Activated CD8-positive, alpha-beta T cell treated with anti-CD3 and anti-CD28 coated beads for 36 hours (primary cell): Measurements from ENCODE around the gene TLR3. TPM values are rescaled to one million over a fixed set of nuclear protein-coding genes. Genes with fewer than 3 reads are reported as not detected.

ENCODE experiments used
- ATAC-seq: fragments of 200-7000 bp; cut with Tn5 transposase; one replicate; pipeline ENCODE4 v1.10.0; 2021; ENCODE audit warnings: mild to moderate bottlenecking, moderate library complexity
- CTCF ChIA-PET: fragments of 350-600 bp; sonication (Branson Sonifier 250); formaldehyde crosslinking; loops from one replicate; lab custom pipeline; 2021; ENCODE audit warnings: antibody characterized with exemption; lab: Charles Lee
- POLR2A ChIA-PET: fragments of 350-600 bp; sonication (Branson Sonifier 250); formaldehyde crosslinking; loops from one replicate; lab custom pipeline; 2021; ENCODE audit warnings: antibody characterized with exemption; lab: Charles Lee
- DNase-seq: peaks from one replicate; pipeline ENCODE4 v3.0.0-alpha.2; 2020
- H3K27ac Mint-ChIP-seq: one replicate; pipeline ENCODE4 v1.8.0; 2021; ENCODE audit warnings: mild to moderate bottlenecking, mixed read lengths
- H3K27me3 Mint-ChIP-seq: one replicate; pipeline ENCODE4 v1.8.0; 2021; ENCODE audit warnings: mixed read lengths
- H3K36me3 Mint-ChIP-seq: one replicate; pipeline ENCODE4 v1.8.0; 2021; ENCODE audit warnings: low read depth, mixed read lengths
- H3K4me1 Mint-ChIP-seq: one replicate; pipeline ENCODE4 v1.8.0; 2021; ENCODE audit warnings: low read depth, mixed read lengths
- H3K4me3 Mint-ChIP-seq: one replicate; pipeline ENCODE4 v1.8.0; 2021; ENCODE audit warnings: mild to moderate bottlenecking, moderate library complexity, mixed read lengths
- H3K9me3 Mint-ChIP-seq: one replicate; pipeline ENCODE4 v1.8.0; 2021; ENCODE audit warnings: mixed read lengths
- CTCF ChIP-seq: fragments of 200-600 bp; IDR thresholded peaks from one replicate; pipeline ENCODE4 v1.8.0; 2022; ENCODE audit warnings: antibody characterized with exemption, mild to moderate bottlenecking
- intact Hi-C: fragments of 100-400 bp; cut with micrococcal nuclease; formaldehyde crosslinking; loops from one replicate; pipeline ENCODE4 v1.10.0; 2022
- total RNA-seq, 2 experiments: library from RNA; stranded (reverse); gene quantifications; one replicate each; pipeline ENCODE4 v1.2.3, GENCODE V29; 2021

TLR3 gene
- total RNA-seq, 2 experiments from 2014 or later = not detected

DNA sequence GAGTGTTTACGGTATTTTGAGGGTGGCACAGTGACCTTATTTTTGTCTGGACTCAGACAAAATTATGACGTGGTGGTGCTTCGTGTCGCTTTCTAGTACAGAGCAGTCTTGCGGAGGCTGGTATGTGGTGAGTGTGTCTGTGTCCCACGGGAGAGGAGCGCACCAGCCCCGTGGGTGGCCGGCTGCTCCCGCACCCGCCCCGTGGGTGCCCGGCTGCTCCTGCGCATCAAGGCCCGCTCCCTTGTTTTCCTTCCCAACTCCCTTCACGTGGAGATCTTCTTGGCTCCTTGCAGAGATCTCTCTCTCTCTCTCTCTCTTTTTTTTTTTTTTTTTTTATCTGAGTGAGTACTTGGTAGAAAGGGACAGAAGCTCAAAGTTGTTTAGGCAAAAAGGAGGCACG lies 23.3 kb downstream of the TLR3 start:
- no peaks in the 10 kb centered on the region for H3K9me3 Mint-ChIP-seq

DNA sequence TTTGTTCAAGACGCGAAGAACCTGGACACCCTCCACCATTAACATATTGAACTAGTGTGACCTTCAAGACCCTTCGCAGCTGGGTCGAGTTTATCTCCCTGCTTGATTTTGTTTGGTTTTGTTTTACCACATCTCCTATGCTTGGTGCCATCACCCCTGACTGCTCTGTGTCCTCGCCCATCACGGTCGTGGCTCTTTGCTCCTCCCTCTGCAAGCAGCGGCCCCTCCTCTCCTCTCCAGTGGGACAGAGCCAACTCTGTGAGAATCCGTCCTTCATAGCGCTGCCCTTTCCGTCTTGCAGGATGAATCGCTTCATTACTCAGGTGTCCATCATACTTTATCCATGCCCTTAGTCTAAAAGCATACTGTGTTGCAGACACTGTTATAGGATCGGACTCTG lies 26.4 kb downstream of the TLR3 start:
- DNase-seq = no peak
- Mint-ChIP-seq H3K36me3 (no peaks in the 10 kb centered on the region), H3K27me3 (peaks cover 8% of the 10 kb centered on the region), H3K4me1 (no peaks in the 10 kb centered on the region), H3K9me3 (no peaks in the 10 kb centered on the region), H3K27ac (no peak overlapping the region), H3K4me3 (no peak overlapping the region)
- no peak for TF ChIP-seq CTCF
- no peak for ATAC-seq
- CTCF ChIA-PET = no interaction called here
- POLR2A ChIA-PET = no interaction called here
- intact Hi-C loops = no loop called here

More for the DNA sequence above, 23.3 kb downstream of the TLR3 start:
- POLR2A ChIA-PET = interaction anchor here (0.8 kb wide), 1 partner anchor 23 kb away, joined by 3 read pairs; no protein-coding TSS in a partner anchor
- DNase-seq (no peak), ATAC-seq (no peak)
- Mint-ChIP-seq H3K36me3 (no peaks in the 10 kb centered on the region), H3K4me3 (no peak overlapping the region), H3K4me1 (no peaks in the 10 kb centered on the region), H3K27me3 (peaks cover 13% of the 10 kb centered on the region), H3K27ac (no peak overlapping the region)
- CTCF ChIA-PET = no interaction called here
- intact Hi-C loops = no loop called here
- no peak for TF ChIP-seq CTCF

- H3K36me3 Mint-ChIP-seq = no peaks in the 10 kb centered on the region
- intact Hi-C loops = no loop called here
- H3K9me3 Mint-ChIP-seq = no peaks in the 10 kb centered on the region
- no peak for TF ChIP-seq CTCF
- ATAC-seq (no peak), DNase-seq (no peak)
- no peak overlapping the region for H3K27ac Mint-ChIP-seq
- no peak overlapping the region for H3K4me3 Mint-ChIP-seq
- ChIA-PET CTCF (interaction anchor here (1.5 kb wide), 1 partner anchor 58 kb away, joined by 3 read pairs; no protein-coding TSS in a partner anchor), POLR2A (no interaction called here)
- peaks cover 8% of the 10 kb centered on the region for H3K27me3 Mint-ChIP-seq
- no peaks in the 10 kb centered on the region for H3K4me1 Mint-ChIP-seq
Observed at GRCh38 chr4:186096681-186097165, 27.8 kb downstream of the TLR3 start.

DNA sequence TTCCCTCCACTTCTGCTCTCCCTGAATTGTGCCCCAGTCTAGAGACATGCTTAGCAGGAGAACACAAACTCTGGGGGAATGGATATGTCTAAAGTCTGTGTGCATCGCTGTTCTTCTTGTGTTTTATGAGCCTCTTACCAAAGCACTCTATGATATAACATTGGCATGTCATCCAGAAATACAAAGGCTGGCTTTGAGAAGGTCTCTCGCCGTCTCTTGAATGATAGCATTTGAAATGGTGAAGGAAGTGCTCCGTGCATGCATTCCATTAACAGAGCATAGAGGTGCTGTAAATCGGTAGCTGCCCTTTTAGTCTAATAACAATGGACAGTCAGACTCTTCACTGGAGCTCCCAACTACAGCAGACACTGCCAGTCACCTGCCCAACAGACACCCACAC lies 28.4 kb downstream of the TLR3 start:
- ATAC-seq (no peak), DNase-seq (no peak)
- Mint-ChIP-seq H3K27me3 (peaks cover 9% of the 10 kb centered on the region), H3K36me3 (no peaks in the 10 kb centered on the region), H3K27ac (no peak overlapping the region), H3K9me3 (no peaks in the 10 kb centered on the region), H3K4me3 (no peak overlapping the region), H3K4me1 (no peaks in the 10 kb centered on the region)
- intact Hi-C loops = no loop called here
- no peak for TF ChIP-seq CTCF
- POLR2A ChIA-PET = no interaction called here
- CTCF ChIA-PET = interaction anchor here (1.5 kb wide), 1 partner anchor 59 kb away, joined by 3 read pairs; no protein-coding TSS in a partner anchor

- Mint-ChIP-seq H3K9me3 (no peaks in the 10 kb centered on the region), H3K27ac (no peak overlapping the region), H3K4me3 (no peak overlapping the region), H3K27me3 (peaks cover 37% of the 10 kb centered on the region), H3K4me1 (peaks cover 8% of the 10 kb centered on the region), H3K36me3 (no peaks in the 10 kb centered on the region)
- DNase-seq = no peak
- no peak for ATAC-seq
- POLR2A ChIA-PET = no interaction called here
- no peak for TF ChIP-seq CTCF
- intact Hi-C loops = no loop called here
- CTCF ChIA-PET = no interaction called here
Observed at GRCh38 chr4:186102931-186103330, 34.0 kb downstream of the TLR3 start.
